ENCODE results near the gene DEF6. TPM values are rescaled to one million over a fixed set of nuclear protein-coding genes. Genes with fewer than 3 reads are reported as not detected.
A peak's percentile ranks its signal among the peaks of the same experiment; 100 is the strongest.

DEF6 gene
- total and polyA plus RNA-seq, 4 donors = 1.0 to 6.3 (median 2.5) TPM

GRCh38 chr6:35321091-35321490 lies 23.5 kb downstream of the DEF6 start:
- Histone ChIP-seq H3K27ac (ENCODE audit: low read depth in 1 of 2, low read length in 2 of 2) (no peak overlapping the region), H3K36me3 (ENCODE audit: control insufficient read depth in 4 of 4, insufficient read depth in 3 of 4, low read depth in 1 of 4, low read length in 3 of 4) (no peaks in the 10 kb centered on the region), H3K9me3 (ENCODE audit: control insufficient read depth in 4 of 4, low read length in 3 of 4) (no peaks in the 10 kb centered on the region), H3K27me3 (ENCODE audit: control insufficient read depth in 4 of 4, insufficient read depth in 4 of 4, low read length in 3 of 4) (no peaks in the 10 kb centered on the region), H3K4me3 (ENCODE audit: low read depth in 1 of 3, low read length in 3 of 3) (no peak overlapping the region), H3K9ac (ENCODE audit: low read depth in 1 of 2, low read length in 2 of 2) (no peak overlapping the region), H3K4me1 (ENCODE audit: control insufficient read depth in 4 of 4, insufficient read depth in 4 of 4, low read length in 3 of 4) (peaks cover 3 to 18% (median 9%) of the 10 kb centered on the region in 4 donors)
- DNase-seq (ENCODE audit: low spot score) = no peak
- TF ChIP-seq ATF3 (IDR thresholded peaks at IDR 0.05) (no peak), YY1 (IDR thresholded peaks at IDR 0.05) (no peak), ZBTB33 (IDR thresholded peaks at IDR 0.05) (no peak), RAD21 (IDR thresholded peaks at IDR 0.05) (no peak), SP1 (IDR thresholded peaks at IDR 0.05) (no peak)
- whole genome bisulfite sequencing = 96% methylated on average over 8 of the region's 8 CpGs

GRCh38 chr6:35327349-35328027 lies 29.9 kb downstream of the DEF6 start:
- H3K9ac ChIP-seq (ENCODE audit: low read depth in 1 of 2, low read length in 2 of 2) = no peak overlapping the region
- no peaks in the 10 kb centered on the region for H3K9me3 ChIP-seq (ENCODE audit: control insufficient read depth in 4 of 4, low read length in 3 of 4)
- H3K36me3 ChIP-seq (ENCODE audit: control insufficient read depth in 4 of 4, insufficient read depth in 3 of 4, low read depth in 1 of 4, low read length in 3 of 4) = no peaks in the 10 kb centered on the region
- H3K4me1 ChIP-seq (ENCODE audit: control insufficient read depth in 4 of 4, insufficient read depth in 4 of 4, low read length in 3 of 4) = peaks cover 0 to 5% (median 2%) of the 10 kb centered on the region in 4 donors
- H3K27ac ChIP-seq (ENCODE audit: low read depth in 1 of 2, low read length in 2 of 2) = no peak overlapping the region
- no peaks in the 10 kb centered on the region for H3K27me3 ChIP-seq (ENCODE audit: control insufficient read depth in 4 of 4, insufficient read depth in 4 of 4, low read length in 3 of 4)
- peak; percentile 53 for DNase-seq (ENCODE audit: low spot score)
- 44% methylated on average over 7 of the region's 7 CpGs for WGBS
- no peak overlapping the region for H3K4me3 ChIP-seq (ENCODE audit: low read depth in 1 of 3, low read length in 3 of 3)
- no peak for TF ChIP-seq YY1 (IDR thresholded peaks at IDR 0.05)
- no peak for TF ChIP-seq HNF4A (conservative IDR thresholded peaks at IDR 0.05)
- no peak for TF ChIP-seq JUND (IDR thresholded peaks at IDR 0.05)
- peak; percentile 78 to 84 for TF ChIP-seq RAD21 (IDR thresholded peaks at IDR 0.05)
- peak; percentile 67 for TF ChIP-seq CTCF (IDR thresholded peaks at IDR 0.05; ENCODE audit: low read depth, low read length, missing input control)

- Histone ChIP-seq H3K9me3 (ENCODE audit: control insufficient read depth in 4 of 4, low read length in 3 of 4) (no peaks in the 10 kb centered on the region), H3K4me3 (ENCODE audit: low read depth in 1 of 3, low read length in 3 of 3) (no peak overlapping the region), H3K4me1 (ENCODE audit: control insufficient read depth in 4 of 4, insufficient read depth in 4 of 4, low read length in 3 of 4) (peaks cover 0 to 5% (median 2%) of the 10 kb centered on the region in 4 donors), H3K36me3 (ENCODE audit: control insufficient read depth in 4 of 4, insufficient read depth in 3 of 4, low read depth in 1 of 4, low read length in 3 of 4) (no peaks in the 10 kb centered on the region), H3K27ac (ENCODE audit: low read depth in 1 of 2, low read length in 2 of 2) (no peak overlapping the region), H3K9ac (ENCODE audit: low read depth in 1 of 2, low read length in 2 of 2) (no peak overlapping the region), H3K27me3 (ENCODE audit: control insufficient read depth in 4 of 4, insufficient read depth in 4 of 4, low read length in 3 of 4) (no peaks in the 10 kb centered on the region)
- DNase-seq (ENCODE audit: low spot score) = no peak
- 100% methylated on average over 1 of the region's 1 CpG for WGBS
- TF ChIP-seq MAX (IDR thresholded peaks at IDR 0.05) (no peak), FOXA2 (IDR thresholded peaks at IDR 0.05) (no peak), EGR1 (IDR thresholded peaks at IDR 0.05; ENCODE audit: low read depth in 2 of 2) (no peak), FOXA1 (IDR thresholded peaks at IDR 0.05) (no peak), JUND (IDR thresholded peaks at IDR 0.05) (no peak), NR2F2 (IDR thresholded peaks at IDR 0.05) (no peak), TAF1 (conservative IDR thresholded peaks at IDR 0.05) (no peak), RAD21 (IDR thresholded peaks at IDR 0.05) (no peak), SP1 (IDR thresholded peaks at IDR 0.05) (no peak), CTCF (IDR thresholded peaks at IDR 0.05; ENCODE audit: low read depth, low read length, missing input control) (no peak), ATF3 (IDR thresholded peaks at IDR 0.05) (no peak), RXRA (IDR thresholded peaks at IDR 0.05) (no peak), HNF4G (IDR thresholded peaks at IDR 0.05) (no peak)
These were observed 30.6 kb downstream of the DEF6 start for GRCh38 chr6:35328108-35328723.

All from liver (tissue), 9 donors.